Suprapubic skin (tissue), 2 donors: ENCODE measurements around the gene HPCAL1.

Experiments used
- EP300 ChIP-seq: sonication (generic); formaldehyde crosslinking; IDR thresholded peaks from one replicate; pipeline ENCODE4 v1.6.1; 2017; ENCODE audit warnings: antibody characterized with exemption
- POLR2A ChIP-seq, 2 donors: fragments of 450-650 bp; IDR thresholded peaks; one replicate each; pipeline ENCODE4 v1.6.1; 2017; ENCODE audit warnings: antibody characterized with exemption in 2 of 2, mild to moderate bottlenecking in 2 of 2, moderate library complexity in 2 of 2

DNA sequence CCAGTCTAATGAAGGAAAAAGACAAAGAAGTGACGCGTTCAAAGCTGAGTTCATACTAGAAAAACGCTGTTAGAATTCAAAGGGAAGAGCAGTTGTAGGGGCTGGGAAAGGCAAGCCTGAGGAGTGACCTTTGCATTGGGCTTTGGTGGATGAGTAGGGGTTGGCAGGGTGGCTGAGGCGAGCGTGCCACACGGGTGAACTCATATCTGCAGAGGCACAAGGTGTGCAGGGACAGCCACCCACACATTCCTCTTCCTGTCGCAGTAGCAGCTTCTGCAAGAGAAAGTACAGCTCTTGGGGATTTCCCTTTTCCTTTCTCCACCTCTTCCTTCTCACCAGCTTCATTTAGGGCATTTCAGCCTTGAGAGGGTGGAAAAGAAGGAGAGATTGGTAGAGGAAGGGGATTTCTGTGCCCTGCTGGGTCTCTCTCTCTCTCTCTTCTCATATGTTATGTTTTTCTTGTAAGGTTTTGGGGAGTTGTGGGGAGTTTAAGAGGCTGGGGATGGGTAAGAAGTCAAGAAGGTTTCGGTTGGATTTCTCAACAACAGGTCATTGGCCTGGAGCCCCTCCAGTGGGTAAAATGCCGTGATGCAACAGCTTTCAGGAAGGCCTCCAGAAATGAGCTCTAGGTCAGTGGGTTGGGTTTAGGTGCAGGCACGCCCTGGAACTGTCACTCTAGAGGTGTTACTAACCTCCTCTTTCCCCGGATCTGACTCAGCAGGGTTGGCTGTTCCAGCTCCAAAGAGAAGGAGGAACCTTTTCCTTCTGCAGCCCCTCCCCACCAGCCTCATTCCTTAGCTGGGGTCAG lies 105.3 kb downstream of the HPCAL1 start:
- TF ChIP-seq POLR2A (IDR thresholded peaks at IDR 0.05) (no peak), EP300 (no peak)
